ENCODE measurements around the gene COASY.
"Not testable (repeated sequence)": the region's sequence is repeated elsewhere in the genome, so short reads cannot be mapped to it uniquely, and the experiment has no call there.

The COASY gene

DNA sequence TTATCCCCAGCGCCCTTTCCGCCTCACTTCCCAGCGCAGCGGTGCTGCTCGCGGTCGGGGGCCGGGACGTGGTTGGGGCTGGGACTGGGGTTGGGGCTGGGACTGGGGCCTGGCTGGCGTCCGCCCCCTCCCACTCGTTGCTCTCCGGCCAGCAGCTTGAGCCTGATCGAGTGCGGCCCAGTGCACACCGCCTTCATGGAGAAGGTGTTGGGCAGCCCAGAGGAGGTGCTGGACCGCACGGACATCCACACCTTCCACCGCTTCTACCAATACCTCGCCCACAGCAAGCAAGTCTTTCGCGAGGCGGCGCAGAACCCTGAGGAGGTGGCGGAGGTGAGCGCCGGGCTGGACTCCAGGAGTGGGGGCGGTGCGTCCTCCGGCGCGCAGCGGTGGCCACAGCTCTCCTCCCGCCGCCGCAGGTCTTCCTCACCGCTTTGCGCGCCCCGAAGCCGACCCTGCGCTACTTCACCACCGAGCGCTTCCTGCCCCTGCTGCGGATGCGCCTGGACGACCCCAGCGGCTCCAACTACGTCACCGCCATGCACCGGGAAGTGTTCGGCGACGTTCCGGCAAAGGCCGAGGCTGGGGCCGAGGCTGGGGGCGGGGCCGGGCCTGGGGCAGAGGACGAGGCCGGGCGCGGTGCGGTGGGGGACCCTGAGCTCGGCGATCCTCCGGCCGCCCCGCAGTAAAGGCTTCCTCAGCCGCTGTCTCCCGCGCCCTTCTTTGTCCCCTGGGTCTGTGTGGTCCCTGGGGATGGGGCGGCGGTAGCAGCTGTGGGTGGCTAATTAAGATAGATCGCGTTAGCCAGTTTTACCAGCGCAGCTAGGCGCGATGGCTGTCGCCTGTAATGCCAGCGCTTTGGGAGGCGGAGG lies 7.5 kb upstream of the COASY start:
- Histone ChIP-seq H3K27ac (ENCODE audit: low read depth, low read length) (peak overlapping the region; percentile 24; the same call in 1 of the 2 replicates), H3K9ac (ENCODE audit: low read length) (peak overlapping the region; percentile 81), H3K36me3 (ENCODE audit: control insufficient read depth, insufficient read depth, low read length) (no peaks in the 10 kb centered on the region), H3K4me3 (ENCODE audit: low read depth, low read length) (peak overlapping the region; percentile 95), H3K4me1 (ENCODE audit: control insufficient read depth, insufficient read depth, low read length) (peaks cover 16% of the 10 kb centered on the region), H3K27me3 (ENCODE audit: control insufficient read depth, insufficient read depth, low read length) (no peaks in the 10 kb centered on the region), H3K9me3 (ENCODE audit: control insufficient read depth, insufficient read depth, low read depth, low read length) (no peaks in the 10 kb centered on the region)

GRCh38 chr17:42555122-42555622 lies 6.8 kb upstream of the COASY start:
- no peaks in the 10 kb centered on the region for H3K27me3 ChIP-seq (ENCODE audit: control insufficient read depth, insufficient read depth, low read length)
- H3K9ac ChIP-seq (ENCODE audit: low read length), result peak overlapping the region; percentile 81
- no peaks in the 10 kb centered on the region for H3K9me3 ChIP-seq (ENCODE audit: control insufficient read depth, insufficient read depth, low read depth, low read length)
- H3K27ac ChIP-seq (ENCODE audit: low read depth, low read length), result 0 out of 2 replicates have a peak overlapping the region, but pooled peaks have one; percentile 24
- H3K36me3 ChIP-seq (ENCODE audit: control insufficient read depth, insufficient read depth, low read length), result no peaks in the 10 kb centered on the region
- peaks cover 16% of the 10 kb centered on the region for H3K4me1 ChIP-seq (ENCODE audit: control insufficient read depth, insufficient read depth, low read length)
- H3K4me3 ChIP-seq (ENCODE audit: low read depth, low read length), result peak overlapping the region; percentile 95

DNA sequence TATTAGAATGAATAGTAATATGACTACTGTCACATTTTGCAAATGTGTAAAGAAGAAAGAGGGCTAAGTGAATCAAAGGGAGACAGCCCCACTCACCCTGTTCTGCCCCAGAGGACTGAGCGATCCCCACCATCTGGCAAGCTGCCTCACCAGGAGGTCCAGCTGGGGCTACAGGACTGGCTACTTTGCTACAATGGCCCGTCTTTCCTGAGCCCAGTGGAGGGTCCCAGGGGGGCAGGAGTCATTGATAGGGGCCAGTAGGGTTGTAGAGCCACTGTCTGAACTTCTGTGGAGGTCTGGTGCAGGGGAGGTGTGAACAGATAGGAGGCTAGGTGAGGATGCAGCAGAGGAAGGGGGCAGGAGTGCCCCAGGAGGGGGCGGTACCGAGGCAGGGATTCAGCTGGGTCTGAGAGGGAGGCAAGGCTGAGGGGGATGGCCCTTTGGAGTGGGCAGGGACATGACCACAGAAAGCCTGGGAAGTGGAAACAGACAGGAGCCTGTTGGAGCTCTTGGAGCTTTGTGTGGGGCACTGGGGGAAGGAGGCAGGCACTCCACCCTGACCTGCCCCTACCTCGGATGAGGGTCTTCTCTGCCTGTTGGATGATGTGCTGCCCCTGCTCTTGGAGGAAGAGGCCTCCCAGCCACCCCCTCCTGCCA lies 5.9 kb upstream of the COASY start:
- H3K9me3 ChIP-seq (ENCODE audit: control insufficient read depth, insufficient read depth, low read depth, low read length); H3K27ac ChIP-seq (ENCODE audit: low read depth, low read length); H3K36me3 ChIP-seq (ENCODE audit: control insufficient read depth, insufficient read depth, low read length); H3K27me3 ChIP-seq (ENCODE audit: control insufficient read depth, insufficient read depth, low read length); H3K9ac ChIP-seq (ENCODE audit: low read length); H3K4me3 ChIP-seq (ENCODE audit: low read depth, low read length): not testable (repeated sequence)
- peaks cover 16% of the 10 kb centered on the region for H3K4me1 ChIP-seq (ENCODE audit: control insufficient read depth, insufficient read depth, low read length)

DNA sequence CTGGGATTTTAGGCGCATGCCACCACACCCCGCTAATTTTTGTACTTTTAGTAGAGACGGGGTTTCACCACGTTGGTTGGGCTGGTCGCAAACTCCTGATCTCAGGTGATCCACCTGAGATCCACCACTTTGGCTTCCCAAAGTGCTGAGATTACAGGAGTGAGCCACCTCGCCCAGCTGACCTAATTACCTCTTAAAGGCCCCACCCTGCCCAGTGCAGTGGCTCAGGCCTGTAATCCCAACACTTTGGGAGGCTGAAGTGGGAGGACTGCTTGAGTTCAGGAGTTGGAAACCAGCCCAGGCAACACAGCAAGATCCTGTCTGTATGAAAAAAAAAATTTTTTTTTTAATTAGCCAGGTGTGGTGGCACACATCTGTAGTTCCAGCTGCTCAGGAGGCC lies 2.9 kb upstream of the COASY start:
- no peaks in the 10 kb centered on the region for H3K27me3 ChIP-seq (ENCODE audit: control insufficient read depth, insufficient read depth, low read length)
- no peak overlapping the region for H3K9ac ChIP-seq (ENCODE audit: low read length)
- no peaks in the 10 kb centered on the region for H3K9me3 ChIP-seq (ENCODE audit: control insufficient read depth, insufficient read depth, low read depth, low read length)
- H3K4me3 ChIP-seq (ENCODE audit: low read depth, low read length), result no peak overlapping the region
- H3K4me1 ChIP-seq (ENCODE audit: control insufficient read depth, insufficient read depth, low read length), result peaks cover 18% of the 10 kb centered on the region
- H3K36me3 ChIP-seq (ENCODE audit: control insufficient read depth, insufficient read depth, low read length), result peaks cover 9% of the 10 kb centered on the region
- no peak overlapping the region for H3K27ac ChIP-seq (ENCODE audit: low read depth, low read length)

DNA sequence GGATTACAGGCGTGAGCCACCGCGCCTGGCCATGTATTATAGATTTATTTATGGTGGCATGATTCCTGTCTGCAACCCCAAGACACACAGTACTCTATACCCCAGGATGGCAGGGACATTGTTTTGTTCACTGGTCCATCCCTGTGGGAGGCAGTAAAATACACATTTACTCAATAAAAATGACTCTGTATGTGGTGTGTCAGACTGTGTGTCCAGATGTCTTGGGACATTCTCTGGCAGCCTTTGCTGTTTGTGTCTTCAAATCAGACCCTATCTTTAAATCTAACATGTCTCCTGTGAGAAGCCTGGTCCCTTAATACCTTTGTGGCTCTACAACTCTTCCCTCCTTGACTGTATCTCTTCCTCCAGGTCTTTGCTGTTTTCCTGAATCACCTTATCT lies 1.7 kb upstream of the COASY start:
- H3K9me3 ChIP-seq (ENCODE audit: control insufficient read depth, insufficient read depth, low read depth, low read length), result no peaks in the 10 kb centered on the region
- no peak overlapping the region for H3K4me3 ChIP-seq (ENCODE audit: low read depth, low read length)
- no peak overlapping the region for H3K9ac ChIP-seq (ENCODE audit: low read length)
- peaks cover 20% of the 10 kb centered on the region for H3K36me3 ChIP-seq (ENCODE audit: control insufficient read depth, insufficient read depth, low read length)
- no peak overlapping the region for H3K27ac ChIP-seq (ENCODE audit: low read depth, low read length)
- no peaks in the 10 kb centered on the region for H3K27me3 ChIP-seq (ENCODE audit: control insufficient read depth, insufficient read depth, low read length)
- H3K4me1 ChIP-seq (ENCODE audit: control insufficient read depth, insufficient read depth, low read length), result peaks cover 15% of the 10 kb centered on the region

DNA sequence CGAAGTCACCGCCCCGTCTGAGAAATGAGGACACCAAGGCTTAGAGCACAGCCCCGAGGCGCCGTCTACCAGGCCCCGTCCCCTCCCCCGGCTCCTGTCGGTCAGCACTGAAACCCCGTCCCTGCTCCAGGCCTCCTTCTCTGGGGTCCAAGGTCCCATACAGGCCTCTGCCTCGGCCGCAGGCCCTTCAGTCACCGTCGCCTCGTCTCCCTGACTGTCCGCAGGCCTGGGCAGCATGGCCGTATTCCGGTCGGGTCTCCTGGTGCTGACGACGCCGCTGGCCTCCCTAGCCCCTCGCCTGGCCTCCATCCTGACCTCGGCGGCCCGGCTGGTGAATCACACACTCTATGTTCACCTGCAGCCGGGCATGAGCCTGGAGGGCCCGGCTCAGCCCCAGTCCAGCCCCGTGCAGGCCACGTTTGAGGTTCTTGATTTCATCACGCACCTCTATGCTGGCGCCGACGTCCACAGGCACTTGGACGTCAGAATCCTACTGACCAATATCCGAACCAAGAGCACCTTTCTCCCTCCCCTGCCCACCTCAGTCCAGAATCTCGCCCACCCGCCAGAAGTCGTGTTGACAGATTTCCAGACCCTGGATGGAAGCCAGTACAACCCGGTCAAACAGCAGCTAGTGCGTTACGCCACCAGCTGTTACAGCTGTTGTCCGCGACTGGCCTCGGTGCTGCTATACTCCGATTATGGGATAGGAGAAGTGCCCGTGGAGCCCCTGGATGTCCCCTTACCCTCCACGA lies 617 bp downstream of the COASY start:
- Histone ChIP-seq H3K9ac (ENCODE audit: low read length) (peak overlapping the region; percentile 92), H3K9me3 (ENCODE audit: control insufficient read depth, insufficient read depth, low read depth, low read length) (no peaks in the 10 kb centered on the region), H3K4me3 (ENCODE audit: low read depth, low read length) (peak overlapping the region; percentile 81), H3K4me1 (ENCODE audit: control insufficient read depth, insufficient read depth, low read length) (peaks cover 17% of the 10 kb centered on the region), H3K27ac (ENCODE audit: low read depth, low read length) (peak overlapping the region; percentile 21; the same call in 1 of the 2 replicates), H3K36me3 (ENCODE audit: control insufficient read depth, insufficient read depth, low read length) (peaks cover 31% of the 10 kb centered on the region), H3K27me3 (ENCODE audit: control insufficient read depth, insufficient read depth, low read length) (no peaks in the 10 kb centered on the region)

- H3K36me3 ChIP-seq (ENCODE audit: control insufficient read depth, insufficient read depth, low read length), result peaks cover 31% of the 10 kb centered on the region
- no peaks in the 10 kb centered on the region for H3K9me3 ChIP-seq (ENCODE audit: control insufficient read depth, insufficient read depth, low read depth, low read length)
- H3K27ac ChIP-seq (ENCODE audit: low read depth, low read length), result no peak overlapping the region; the same call in 1 of the 2 replicates
- H3K27me3 ChIP-seq (ENCODE audit: control insufficient read depth, insufficient read depth, low read length), result no peaks in the 10 kb centered on the region
- H3K4me3 ChIP-seq (ENCODE audit: low read depth, low read length), result peak overlapping the region; percentile 81
- peaks cover 20% of the 10 kb centered on the region for H3K4me1 ChIP-seq (ENCODE audit: control insufficient read depth, insufficient read depth, low read length)
- H3K9ac ChIP-seq (ENCODE audit: low read length), result peak overlapping the region; percentile 92
These were observed 1.2 kb downstream of the COASY start for GRCh38 chr17:42563143-42563509.

DNA sequence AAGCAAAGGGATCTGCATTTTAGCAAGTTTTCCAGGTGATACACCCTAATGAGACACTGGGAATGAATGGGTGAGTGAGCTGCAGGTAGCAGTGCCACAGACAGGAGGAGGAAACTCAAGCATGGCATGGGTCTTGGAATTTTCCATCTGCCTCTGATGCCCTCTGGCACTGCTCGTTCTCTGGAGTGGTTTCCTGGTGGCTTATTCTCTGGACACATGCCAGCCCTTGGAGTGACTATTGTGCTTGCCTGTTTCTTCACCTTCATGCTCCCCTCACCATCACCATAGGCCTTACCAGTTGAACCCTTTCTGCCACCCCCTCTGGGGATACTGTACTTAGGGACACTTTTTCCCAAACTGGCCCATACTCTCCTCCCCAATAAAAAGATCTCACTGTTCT lies 1.6 kb downstream of the COASY start:
- peaks cover 20% of the 10 kb centered on the region for H3K4me1 ChIP-seq (ENCODE audit: control insufficient read depth, insufficient read depth, low read length)
- H3K27me3 ChIP-seq (ENCODE audit: control insufficient read depth, insufficient read depth, low read length), result no peaks in the 10 kb centered on the region
- H3K4me3 ChIP-seq (ENCODE audit: low read depth, low read length), result peak overlapping the region; percentile 81; the same call in 1 of the 2 replicates
- peaks cover 34% of the 10 kb centered on the region for H3K36me3 ChIP-seq (ENCODE audit: control insufficient read depth, insufficient read depth, low read length)
- H3K9ac ChIP-seq (ENCODE audit: low read length), result peak overlapping the region; percentile 92
- H3K9me3 ChIP-seq (ENCODE audit: control insufficient read depth, insufficient read depth, low read depth, low read length), result no peaks in the 10 kb centered on the region
- no peak overlapping the region for H3K27ac ChIP-seq (ENCODE audit: low read depth, low read length)

- no peaks in the 10 kb centered on the region for H3K9me3 ChIP-seq (ENCODE audit: control insufficient read depth, insufficient read depth, low read depth, low read length)
- H3K9ac ChIP-seq (ENCODE audit: low read length), result no peak overlapping the region
- H3K27me3 ChIP-seq (ENCODE audit: control insufficient read depth, insufficient read depth, low read length), result no peaks in the 10 kb centered on the region
- H3K27ac ChIP-seq (ENCODE audit: low read depth, low read length), result no peak overlapping the region
- peaks cover 20% of the 10 kb centered on the region for H3K4me1 ChIP-seq (ENCODE audit: control insufficient read depth, insufficient read depth, low read length)
- H3K36me3 ChIP-seq (ENCODE audit: control insufficient read depth, insufficient read depth, low read length), result peaks cover 38% of the 10 kb centered on the region
- no peak overlapping the region for H3K4me3 ChIP-seq (ENCODE audit: low read depth, low read length)
These were observed 2.0 kb downstream of the COASY start for GRCh38 chr17:42563950-42564349.

DNA sequence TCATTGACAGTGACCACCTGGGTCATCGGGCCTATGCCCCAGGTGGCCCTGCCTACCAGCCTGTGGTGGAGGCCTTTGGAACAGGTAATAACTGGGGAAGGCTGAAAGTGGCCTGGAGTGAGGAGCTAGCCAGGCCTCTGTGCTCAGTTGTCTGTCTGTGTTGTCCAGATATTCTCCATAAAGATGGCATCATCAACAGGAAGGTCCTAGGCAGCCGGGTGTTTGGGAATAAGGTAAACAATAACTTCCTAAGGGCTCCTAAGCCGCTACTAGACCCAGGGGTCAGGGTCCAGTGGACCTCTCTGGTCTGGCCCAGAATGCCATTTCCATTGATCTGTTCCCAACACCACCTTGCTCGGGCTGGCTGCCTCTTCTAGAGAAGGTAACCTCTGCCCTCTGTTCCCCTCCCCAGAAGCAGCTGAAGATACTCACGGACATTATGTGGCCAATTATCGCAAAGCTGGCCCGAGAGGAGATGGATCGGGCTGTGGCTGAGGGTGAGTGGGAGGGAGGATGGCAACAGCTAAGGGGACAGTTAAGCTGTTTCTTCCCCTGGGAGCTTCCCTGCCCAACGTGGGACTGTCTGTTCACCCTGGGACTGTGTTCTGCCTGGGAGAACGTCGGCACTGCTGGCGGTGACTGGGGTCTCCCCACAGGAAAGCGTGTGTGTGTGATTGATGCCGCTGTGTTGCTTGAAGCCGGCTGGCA lies 3.0 kb downstream of the COASY start:
- no peak overlapping the region for H3K27ac ChIP-seq (ENCODE audit: low read depth, low read length)
- H3K9ac ChIP-seq (ENCODE audit: low read length), result no peak overlapping the region
- no peaks in the 10 kb centered on the region for H3K27me3 ChIP-seq (ENCODE audit: control insufficient read depth, insufficient read depth, low read length)
- H3K9me3 ChIP-seq (ENCODE audit: control insufficient read depth, insufficient read depth, low read depth, low read length), result no peaks in the 10 kb centered on the region
- no peak overlapping the region for H3K4me3 ChIP-seq (ENCODE audit: low read depth, low read length)
- peaks cover 20% of the 10 kb centered on the region for H3K4me1 ChIP-seq (ENCODE audit: control insufficient read depth, insufficient read depth, low read length)
- H3K36me3 ChIP-seq (ENCODE audit: control insufficient read depth, insufficient read depth, low read length), result peaks cover 49% of the 10 kb centered on the region

Measured in HUES6 (cell line).